NCI-H2107 (cell line): Measurements from ENCODE around the gene SQSTM1.
"Not testable (repeated sequence)": the region's sequence is repeated elsewhere in the genome, so short reads cannot be mapped to it uniquely, and the experiment has no call there.

Experiments used
- DNase-seq: peaks from one replicate; lab custom pipeline; 2025; lab: John Stamatoyannopoulos, UW

The SQSTM1 gene

GRCh38 chr5:179820483-179821297, at the start of gene SQSTM1:
Gene SQSTM1, plus strand, starts transcription at chr5:179820905. Its CDS starts 32 bp downstream, at chr5:179820937.
- DNase-seq, result peak; percentile 64

GRCh38 chr5:179771311-179771895, 49.3 kb upstream of the SQSTM1 start:
- no peak for DNase-seq

GRCh38 chr5:179772351-179772750, 48.4 kb upstream of the SQSTM1 start:
- no peak for DNase-seq

- no peak for DNase-seq
Observed at GRCh38 chr5:179773686-179774040, 47.0 kb upstream of the SQSTM1 start.

- DNase-seq, result no peak
Observed at GRCh38 chr5:179774442-179774841, 46.3 kb upstream of the SQSTM1 start.

- DNase-seq, result no peak
Observed at GRCh38 chr5:179776411-179776938, 44.2 kb upstream of the SQSTM1 start.

- DNase-seq, result no peak
Observed at GRCh38 chr5:179777456-179777855, 43.2 kb upstream of the SQSTM1 start.

- DNase-seq, result no peak
Observed at GRCh38 chr5:179777909-179778308, 42.8 kb upstream of the SQSTM1 start.

- no peak for DNase-seq
Observed at GRCh38 chr5:179778591-179778990, 42.1 kb upstream of the SQSTM1 start.

GRCh38 chr5:179779826-179780225, 40.9 kb upstream of the SQSTM1 start:
- DNase-seq, result no peak

GRCh38 chr5:179780362-179780761, 40.3 kb upstream of the SQSTM1 start:
- no peak for DNase-seq

GRCh38 chr5:179781846-179782245, 38.9 kb upstream of the SQSTM1 start:
- DNase-seq, result no peak

GRCh38 chr5:179783128-179783527, 37.6 kb upstream of the SQSTM1 start:
- DNase-seq, result no peak

GRCh38 chr5:179786861-179787260, 33.8 kb upstream of the SQSTM1 start:
- DNase-seq, result no peak

- no peak for DNase-seq
Observed at GRCh38 chr5:179788193-179788854, 32.4 kb upstream of the SQSTM1 start.

- not testable (repeated sequence) for DNase-seq
Observed at GRCh38 chr5:179789278-179789677, 31.4 kb upstream of the SQSTM1 start.

- no peak for DNase-seq
Observed at GRCh38 chr5:179791881-179792611, 28.7 kb upstream of the SQSTM1 start.

- DNase-seq, result no peak
Observed at GRCh38 chr5:179792612-179793467, 27.9 kb upstream of the SQSTM1 start.

GRCh38 chr5:179793468-179794139, 27.1 kb upstream of the SQSTM1 start, which contains the start of gene LTC4S:
Gene LTC4S, plus strand, starts transcription at chr5:179793986. Its CDS starts 95 bp downstream, at chr5:179794081.
- no peak for DNase-seq

- DNase-seq, result no peak
Observed at GRCh38 chr5:179794171-179794570, 26.5 kb upstream of the SQSTM1 start.

GRCh38 chr5:179794575-179794974, 26.1 kb upstream of the SQSTM1 start:
- DNase-seq, result no peak
